ENCODE measurements around the gene CBX1. TPM values are rescaled to one million over a fixed set of nuclear protein-coding genes. Genes with fewer than 3 reads are reported as not detected.

Gene CBX1
- total and polyA plus RNA-seq, 7 donors, result 26.6 to 69.6 (median 34.8) TPM

- Histone ChIP-seq H3K4me1 (peaks cover 12% of the 10 kb centered on the region), H3K9me3 (peaks cover 4% of the 10 kb centered on the region), H3K27ac (no peak overlapping the region), H3K27me3 (ENCODE audit: insufficient read depth in 3 of 3, low read length in 2 of 3) (no peaks in the 10 kb centered on the region), H3K4me3 (no peak overlapping the region), H3K36me3 (ENCODE audit: insufficient read depth in 1 of 2, low read depth in 1 of 2) (no peaks in the 10 kb centered on the region)
- intact Hi-C loops (cut with DNase I), result no loop called here
- TF ChIP-seq, protein P1, sequence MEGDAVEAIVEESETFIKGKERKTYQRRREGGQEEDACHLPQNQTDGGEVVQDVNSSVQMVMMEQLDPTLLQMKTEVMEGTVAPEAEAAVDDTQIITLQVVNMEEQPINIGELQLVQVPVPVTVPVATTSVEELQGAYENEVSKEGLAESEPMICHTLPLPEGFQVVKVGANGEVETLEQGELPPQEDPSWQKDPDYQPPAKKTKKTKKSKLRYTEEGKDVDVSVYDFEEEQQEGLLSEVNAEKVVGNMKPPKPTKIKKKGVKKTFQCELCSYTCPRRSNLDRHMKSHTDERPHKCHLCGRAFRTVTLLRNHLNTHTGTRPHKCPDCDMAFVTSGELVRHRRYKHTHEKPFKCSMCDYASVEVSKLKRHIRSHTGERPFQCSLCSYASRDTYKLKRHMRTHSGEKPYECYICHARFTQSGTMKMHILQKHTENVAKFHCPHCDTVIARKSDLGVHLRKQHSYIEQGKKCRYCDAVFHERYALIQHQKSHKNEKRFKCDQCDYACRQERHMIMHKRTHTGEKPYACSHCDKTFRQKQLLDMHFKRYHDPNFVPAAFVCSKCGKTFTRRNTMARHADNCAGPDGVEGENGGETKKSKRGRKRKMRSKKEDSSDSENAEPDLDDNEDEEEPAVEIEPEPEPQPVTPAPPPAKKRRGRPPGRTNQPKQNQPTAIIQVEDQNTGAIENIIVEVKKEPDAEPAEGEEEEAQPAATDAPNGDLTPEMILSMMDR (IDR thresholded peaks at IDR 0.05), result no peak
- ATAC-seq (no peak), DNase-seq (no peak)
- WGBS, 3 donors, result 76 to 78% (median 77%) methylated on average over 14 of the region's 14 CpGs
These were observed 1.8 kb upstream of the CBX1 start for GRCh38 chr17:48102798-48103715.

GRCh38 chr17:48102043-48102750, 919 bp upstream of the CBX1 start:
- H3K4me3 ChIP-seq, result peak overlapping the region; percentile 99
- 83 to 89% (median 86%) methylated on average over 19 of the region's 19 CpGs for whole genome bisulfite sequencing, 3 donors
- peaks cover 4% of the 10 kb centered on the region for H3K9me3 ChIP-seq
- no peaks in the 10 kb centered on the region for H3K27me3 ChIP-seq (ENCODE audit: insufficient read depth in 3 of 3, low read length in 2 of 3)
- peak overlapping the region; percentile 86 for H3K27ac ChIP-seq
- ATAC-seq (no peak), DNase-seq (no peak)
- intact Hi-C loops (cut with DNase I), result no loop called here
- peaks cover 12% of the 10 kb centered on the region for H3K4me1 ChIP-seq
- H3K36me3 ChIP-seq (ENCODE audit: insufficient read depth in 1 of 2, low read depth in 1 of 2), result no peaks in the 10 kb centered on the region
- TF ChIP-seq, protein P1 (IDR thresholded peaks at IDR 0.05), result no peak

DNA sequence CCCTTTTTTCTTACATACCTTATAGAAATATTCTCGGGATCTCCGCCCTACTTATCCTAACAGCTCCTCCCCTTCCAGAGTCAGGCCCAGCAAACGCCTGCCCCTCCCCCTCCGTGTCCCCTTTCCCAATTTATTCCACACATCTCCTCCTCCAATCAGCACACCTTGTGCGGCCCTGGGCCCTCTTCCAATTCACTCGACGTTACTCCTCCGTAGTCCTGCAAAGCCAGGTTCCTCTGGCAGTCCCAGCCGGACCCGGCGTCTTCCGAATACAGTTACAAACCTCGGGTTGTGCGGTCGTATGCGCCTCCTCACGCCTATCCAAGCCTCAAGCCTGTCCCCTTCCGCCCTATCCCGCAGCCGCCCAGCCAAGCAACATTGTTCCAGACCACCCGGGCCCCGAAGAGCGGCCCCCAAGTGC, 677 bp downstream of the CBX1 start:
- WGBS, 3 donors, result 0 to 1% (median 0%) methylated on average over 23 of the region's 23 CpGs

GRCh38 chr17:48100160-48100559, 1.1 kb downstream of the CBX1 start:
- TF ChIP-seq, protein P1 (IDR thresholded peaks at IDR 0.05), result no peak
- H3K9me3 ChIP-seq, result peaks cover 4% of the 10 kb centered on the region
- peak overlapping the region; percentile 86 for H3K27ac ChIP-seq
- H3K4me1 ChIP-seq, result peaks cover 8% of the 10 kb centered on the region
- intact Hi-C loops (cut with DNase I), result no loop called here
- 39 to 43% (median 42%) methylated on average over 10 of the region's 10 CpGs for WGBS, 3 donors
- H3K36me3 ChIP-seq (ENCODE audit: insufficient read depth in 1 of 2, low read depth in 1 of 2), result peaks cover 0 to 13% of the 10 kb centered on the region in 2 donors
- no peak for DNase-seq
- H3K4me3 ChIP-seq, result peak overlapping the region; percentile 99
- ATAC-seq, result no peak
- H3K27me3 ChIP-seq (ENCODE audit: insufficient read depth in 3 of 3, low read length in 2 of 3), result no peaks in the 10 kb centered on the region

More for the DNA sequence above, 677 bp downstream of the CBX1 start:
- intact Hi-C loops (cut with DNase I), result no loop called here
- Histone ChIP-seq H3K27me3 (ENCODE audit: insufficient read depth in 3 of 3, low read length in 2 of 3) (no peaks in the 10 kb centered on the region), H3K4me1 (peaks cover 8% of the 10 kb centered on the region), H3K4me3 (peak overlapping the region; percentile 99), H3K36me3 (ENCODE audit: insufficient read depth in 1 of 2, low read depth in 1 of 2) (peaks cover 0 to 9% of the 10 kb centered on the region in 2 donors), H3K9me3 (peaks cover 4% of the 10 kb centered on the region), H3K27ac (peak overlapping the region; percentile 86)
- peak; percentile 15 to 31 (median 25) for ATAC-seq
- peak in 1 of 2 donors; percentile 54 for DNase-seq
- TF ChIP-seq, protein P1 (IDR thresholded peaks at IDR 0.05), result no peak

All from psoas muscle (tissue), 8 donors.